Activated CD4-positive, alpha-beta memory T cell treated with anti-CD3 and anti-CD28 coated beads for 36 hours (primary cell): ENCODE measurements around the gene ECE1. TPM values are rescaled to one million over a fixed set of nuclear protein-coding genes. Genes with fewer than 3 reads are reported as not detected.

Experiments
- CTCF ChIA-PET: fragments of 350-600 bp; sonication (Branson Sonifier 250); formaldehyde crosslinking; loops from one replicate; lab custom pipeline; 2021; ENCODE audit warnings: antibody characterized with exemption, inconsistent platforms; lab: Charles Lee
- POLR2A ChIA-PET: fragments of 350-600 bp; sonication (Branson Sonifier 250); formaldehyde crosslinking; loops from one replicate; lab custom pipeline; 2021; ENCODE audit warnings: antibody characterized with exemption; lab: Charles Lee
- DNase-seq: peaks from one replicate; pipeline ENCODE4 v3.0.0-alpha.2; 2020
- H3K27ac Mint-ChIP-seq: one replicate; pipeline ENCODE4 v1.8.0; 2021; ENCODE audit warnings: mixed read lengths
- H3K27me3 Mint-ChIP-seq: one replicate; pipeline ENCODE4 v1.8.0; 2021; ENCODE audit warnings: mixed read lengths
- H3K36me3 Mint-ChIP-seq: one replicate; pipeline ENCODE4 v1.8.0; 2021; ENCODE audit warnings: mixed read lengths
- H3K4me1 Mint-ChIP-seq: one replicate; pipeline ENCODE4 v1.8.0; 2021; ENCODE audit warnings: low read depth, mixed read lengths
- H3K4me3 Mint-ChIP-seq: one replicate; pipeline ENCODE4 v1.8.0; 2021; ENCODE audit warnings: mild to moderate bottlenecking, mixed read lengths
- H3K9me3 Mint-ChIP-seq: one replicate; pipeline ENCODE4 v1.8.0; 2021; ENCODE audit warnings: mixed read lengths
- intact Hi-C: fragments of 100-400 bp; cut with micrococcal nuclease; formaldehyde crosslinking; loops from one replicate; pipeline ENCODE4 v1.15.1; 2023
- total RNA-seq, 2 experiments: library from RNA; stranded (reverse); gene quantifications; one replicate each; pipeline ENCODE4 v1.2.3, GENCODE V29; 2021

Gene ECE1
- total RNA-seq, 2 experiments from 2014 or later: 137 to 144 TPM

GRCh38 chr1:21258331-21259134, 31.7 kb downstream of the ECE1 start:
- intact Hi-C loops: loop anchor here (1.0 kb wide), 3 partner anchors 35 to 85 kb away; no protein-coding TSS in a partner anchor
- Mint-ChIP-seq H3K27me3 (no peaks in the 10 kb centered on the region), H3K4me1 (peaks cover 63% of the 10 kb centered on the region), H3K9me3 (no peaks in the 10 kb centered on the region), H3K36me3 (peaks cover 65% of the 10 kb centered on the region), H3K27ac (peak overlapping the region; percentile 91), H3K4me3 (peak overlapping the region; percentile 38)
- POLR2A ChIA-PET: interaction anchor here (0.6 to 1.3 kb wide), 8 partner anchors 13 to 79 kb away, joined by 3 to 5 read pairs (median 3); no protein-coding TSS in a partner anchor
- CTCF ChIA-PET: interaction anchor here (0.9 to 11.8 kb wide), 8 partner anchors 11 to 110 kb away, joined by 3 to 208 read pairs (median 4); no protein-coding TSS in a partner anchor
- peak; percentile 78 for DNase-seq

- no peaks in the 10 kb centered on the region for H3K27me3 Mint-ChIP-seq
- H3K4me1 Mint-ChIP-seq: peaks cover 61% of the 10 kb centered on the region
- ChIA-PET POLR2A (interaction anchor here (0.6 to 1.3 kb wide), 8 partner anchors 14 to 111 kb away, joined by 3 to 5 read pairs (median 3); no protein-coding TSS in a partner anchor), CTCF (interaction anchor here (0.9 to 11.8 kb wide), 10 partner anchors 12 to 111 kb away, joined by 3 to 208 read pairs (median 4); no protein-coding TSS in a partner anchor)
- intact Hi-C loops: loop anchor here (1.0 kb wide), 3 partner anchors 36 to 86 kb away; no protein-coding TSS in a partner anchor
- peak overlapping the region; percentile 91 for H3K27ac Mint-ChIP-seq
- no peaks in the 10 kb centered on the region for H3K9me3 Mint-ChIP-seq
- H3K36me3 Mint-ChIP-seq: peaks cover 63% of the 10 kb centered on the region
- H3K4me3 Mint-ChIP-seq: no peak overlapping the region
- no peak for DNase-seq
Observed at GRCh38 chr1:21257431-21258135, 32.7 kb downstream of the ECE1 start.

DNA sequence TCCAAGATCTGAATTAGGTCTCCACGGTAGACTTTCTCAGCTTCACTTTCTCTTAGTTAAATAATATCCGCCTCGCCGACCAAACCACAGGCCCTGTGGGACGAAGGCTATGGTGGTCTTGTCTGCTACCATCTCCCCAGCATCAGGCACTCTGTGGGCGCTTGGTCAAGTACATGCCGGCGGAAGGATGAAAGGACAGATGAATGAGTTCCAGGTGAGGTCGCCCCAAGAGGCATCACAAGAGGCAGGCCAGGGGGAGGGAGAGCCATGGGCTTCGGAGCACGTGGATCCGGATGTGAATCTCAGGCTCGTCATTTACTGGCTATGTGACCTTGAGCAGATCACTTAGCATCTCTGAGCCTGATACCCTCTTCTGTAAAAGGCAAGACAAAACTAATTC, 33.5 kb downstream of the ECE1 start:
- CTCF ChIA-PET: interaction anchor here (1.2 to 11.8 kb wide), 7 partner anchors 13 to 112 kb away, joined by 4 to 208 read pairs (median 16); no protein-coding TSS in a partner anchor
- POLR2A ChIA-PET: interaction anchor here (1.0 kb wide), 1 partner anchor 36 kb away, joined by 3 read pairs; no protein-coding TSS in a partner anchor
- peak overlapping the region; percentile 91 for H3K27ac Mint-ChIP-seq
- H3K4me3 Mint-ChIP-seq: no peak overlapping the region
- peaks cover 61% of the 10 kb centered on the region for H3K4me1 Mint-ChIP-seq
- H3K36me3 Mint-ChIP-seq: peaks cover 66% of the 10 kb centered on the region
- H3K27me3 Mint-ChIP-seq: no peaks in the 10 kb centered on the region
- H3K9me3 Mint-ChIP-seq: no peaks in the 10 kb centered on the region
- intact Hi-C loops: no loop called here
- DNase-seq: no peak

- Mint-ChIP-seq H3K36me3 (peaks cover 63% of the 10 kb centered on the region), H3K4me1 (peaks cover 54% of the 10 kb centered on the region), H3K4me3 (no peak overlapping the region), H3K27ac (no peak overlapping the region), H3K9me3 (no peaks in the 10 kb centered on the region), H3K27me3 (no peaks in the 10 kb centered on the region)
- DNase-seq: no peak
- ChIA-PET CTCF (interaction anchor here (0.7 to 11.8 kb wide), 18 partner anchors 8 to 250 kb away, joined by 3 to 208 read pairs (median 10); no protein-coding TSS in a partner anchor), POLR2A (interaction anchor here (1.3 to 1.4 kb wide), 2 partner anchors 16 to 89 kb away, joined by 5 read pairs; no protein-coding TSS in a partner anchor)
- intact Hi-C loops: loop anchor here (1.0 to 2.0 kb wide), 4 partner anchors 15 to 112 kb away; no protein-coding TSS in a partner anchor
Observed at GRCh38 chr1:21255943-21256320, 34.3 kb downstream of the ECE1 start.

GRCh38 chr1:21255284-21255942, 34.9 kb downstream of the ECE1 start:
- Mint-ChIP-seq H3K4me1 (peaks cover 48% of the 10 kb centered on the region), H3K4me3 (no peak overlapping the region), H3K27ac (peak overlapping the region; percentile 59), H3K36me3 (peaks cover 58% of the 10 kb centered on the region), H3K9me3 (no peaks in the 10 kb centered on the region), H3K27me3 (no peaks in the 10 kb centered on the region)
- CTCF ChIA-PET: interaction anchor here (0.6 to 11.8 kb wide), 33 partner anchors 9 to 250 kb away, joined by 3 to 208 read pairs (median 6); no protein-coding TSS in a partner anchor
- intact Hi-C loops: loop anchor here (1.0 to 2.0 kb wide), 4 partner anchors 15 to 113 kb away; no protein-coding TSS in a partner anchor
- peak; percentile 88 for DNase-seq
- POLR2A ChIA-PET: interaction anchor here (0.9 to 1.4 kb wide), 3 partner anchors 16 to 90 kb away, joined by 5 read pairs; no protein-coding TSS in a partner anchor

- H3K4me3 Mint-ChIP-seq: no peak overlapping the region
- no peak overlapping the region for H3K27ac Mint-ChIP-seq
- peaks cover 54% of the 10 kb centered on the region for H3K36me3 Mint-ChIP-seq
- intact Hi-C loops: loop anchor here (2.0 kb wide), 2 partner anchors 16 to 80 kb away; no protein-coding TSS in a partner anchor
- H3K27me3 Mint-ChIP-seq: no peaks in the 10 kb centered on the region
- H3K9me3 Mint-ChIP-seq: no peaks in the 10 kb centered on the region
- CTCF ChIA-PET: interaction anchor here (0.5 to 11.8 kb wide), 32 partner anchors 9 to 251 kb away, joined by 3 to 208 read pairs (median 6); no protein-coding TSS in a partner anchor
- no peak for DNase-seq
- peaks cover 39% of the 10 kb centered on the region for H3K4me1 Mint-ChIP-seq
- POLR2A ChIA-PET: interaction anchor here (0.9 to 1.4 kb wide), 3 partner anchors 17 to 90 kb away, joined by 5 read pairs; no protein-coding TSS in a partner anchor
Observed at GRCh38 chr1:21254335-21254951, 35.8 kb downstream of the ECE1 start.

DNA sequence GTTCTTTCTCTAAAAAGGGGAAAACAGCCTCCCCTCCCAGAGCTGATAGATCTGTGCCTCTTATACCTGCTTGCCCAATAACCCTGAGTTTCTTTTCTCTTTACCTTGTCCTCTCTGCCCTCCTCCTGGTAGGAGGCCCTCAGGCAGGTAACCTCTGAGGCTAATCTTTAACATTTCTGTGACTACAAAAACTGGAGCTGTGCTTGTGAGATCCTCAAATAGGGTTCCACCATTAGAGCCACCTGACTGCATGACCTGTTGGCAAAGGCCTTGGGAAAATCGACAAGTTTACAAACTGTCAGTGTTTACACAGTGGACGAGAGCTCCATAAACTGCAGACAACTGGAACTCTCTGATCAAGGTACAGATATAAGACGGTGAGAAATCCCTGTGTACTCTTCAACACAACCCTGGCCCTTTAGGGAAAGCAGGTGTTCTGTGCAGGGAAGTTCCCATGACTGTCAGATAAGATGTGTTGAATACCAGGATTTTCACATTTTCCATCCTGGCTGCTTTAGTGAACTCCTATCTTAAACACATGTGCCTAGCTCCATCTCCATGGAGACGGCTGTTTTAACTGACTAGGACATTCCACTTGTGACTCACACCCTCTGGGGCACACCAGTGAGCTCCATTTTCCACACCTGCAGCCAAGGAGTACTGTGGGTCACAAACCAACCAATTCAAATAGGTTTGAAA, 38.3 kb downstream of the ECE1 start:
- peak; percentile 62 for DNase-seq
- CTCF ChIA-PET: interaction anchor here (0.5 to 11.8 kb wide), 8 partner anchors 8 to 458 kb away, joined by 3 to 208 read pairs (median 4); no protein-coding TSS in a partner anchor
- Mint-ChIP-seq H3K4me1 (peaks cover 19% of the 10 kb centered on the region), H3K27me3 (no peaks in the 10 kb centered on the region), H3K27ac (peak overlapping the region; percentile 80), H3K36me3 (peaks cover 48% of the 10 kb centered on the region), H3K9me3 (no peaks in the 10 kb centered on the region), H3K4me3 (no peak overlapping the region)
- POLR2A ChIA-PET: interaction anchor here (1.0 to 1.3 kb wide), 5 partner anchors 10 to 82 kb away, joined by 3 to 5 read pairs (median 3); no protein-coding TSS in a partner anchor
- intact Hi-C loops: no loop called here

- POLR2A ChIA-PET: no interaction called here
- peaks cover 41% of the 10 kb centered on the region for H3K36me3 Mint-ChIP-seq
Observed at GRCh38 chr1:21249940-21250493, 40.2 kb downstream of the ECE1 start.

DNA sequence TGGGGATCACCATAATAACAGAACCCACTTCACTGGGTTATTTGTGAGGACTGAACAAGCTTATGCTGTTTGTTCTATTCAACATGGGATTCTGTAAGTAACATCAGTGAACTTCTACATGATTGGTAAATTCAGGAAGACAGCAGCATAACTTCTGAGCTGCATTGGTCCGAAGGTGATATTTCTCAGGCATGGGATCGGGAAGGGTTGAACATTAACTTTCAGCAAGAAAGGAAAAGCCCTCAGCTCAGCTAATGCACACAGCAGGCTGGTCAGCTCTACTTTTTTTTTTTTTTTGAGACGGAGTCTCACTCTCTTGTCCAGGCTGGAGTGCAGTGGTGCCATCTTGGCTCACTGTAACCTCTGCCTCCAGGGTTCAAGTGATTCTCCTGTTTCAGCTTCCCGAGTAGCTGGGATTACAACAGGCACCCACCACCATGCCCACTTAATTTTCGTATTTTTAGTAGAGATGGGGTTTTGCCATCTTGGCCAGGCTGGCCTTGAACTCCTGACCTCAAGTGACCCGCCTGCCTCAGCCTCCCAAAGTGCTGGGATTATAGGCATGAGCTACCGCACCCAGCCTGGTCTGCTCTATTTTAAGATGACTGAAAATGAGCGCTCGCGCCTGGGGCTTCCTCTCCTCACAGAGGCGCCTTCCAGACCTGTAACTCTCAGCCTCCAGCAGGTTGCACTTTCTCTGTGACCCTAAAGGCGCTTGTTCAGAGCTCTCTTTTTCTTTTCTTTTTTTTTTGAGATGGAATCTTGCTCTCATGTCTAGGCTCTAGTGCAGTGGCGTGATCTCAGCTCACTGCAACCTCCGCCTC, 42.2 kb downstream of the ECE1 start:
- H3K36me3 Mint-ChIP-seq: peaks cover 48% of the 10 kb centered on the region
- peaks cover 12% of the 10 kb centered on the region for H3K4me1 Mint-ChIP-seq
- CTCF ChIA-PET: interaction anchor here (1.1 to 3.0 kb wide), 6 partner anchors 13 to 120 kb away, joined by 3 to 16 read pairs (median 5); no protein-coding TSS in a partner anchor
- DNase-seq: no peak
- no peaks in the 10 kb centered on the region for H3K9me3 Mint-ChIP-seq
- no peak overlapping the region for H3K27ac Mint-ChIP-seq
- POLR2A ChIA-PET: no interaction called here
- no peaks in the 10 kb centered on the region for H3K27me3 Mint-ChIP-seq
- H3K4me3 Mint-ChIP-seq: no peak overlapping the region
- intact Hi-C loops: no loop called here

More at GRCh38 chr1:21249940-21250493, 40.2 kb downstream of the ECE1 start:
- Mint-ChIP-seq H3K9me3 (no peaks in the 10 kb centered on the region), H3K27me3 (no peaks in the 10 kb centered on the region), H3K4me3 (no peak overlapping the region), H3K4me1 (peaks cover 12% of the 10 kb centered on the region), H3K27ac (peak overlapping the region; percentile 54)
- CTCF ChIA-PET: interaction anchor here (3.0 kb wide), 1 partner anchor 118 kb away, joined by 15 read pairs; no protein-coding TSS in a partner anchor
- intact Hi-C loops: no loop called here
- DNase-seq: no peak
